Pancreas (tissue), 10 donors: ENCODE measurements around the gene MYO1F. TPM values are rescaled to one million over a fixed set of nuclear protein-coding genes. Genes with fewer than 3 reads are reported as not detected.

Experiments used
- ATAC-seq, 4 donors: fragments of 200-7000 bp; cut with Tn5 transposase; one replicate each; pipeline versions ENCODE4 v1.8.0 to v1.9.1; 2020; ENCODE audit warnings: mild to moderate bottlenecking in 4 of 4, moderate library complexity in 4 of 4
- DNase-seq, 6 donors: peaks; one replicate each; pipeline ENCODE4 v3.0.0-alpha.2; 2020
- FAIRE-seq: peaks from 2 replicates; lab custom pipeline; 2012; peaks lifted over from hg19 to GRCh38; lab: Jason Lieb, UNC
- H3K27ac ChIP-seq, 4 donors: fragments of 200-600 bp; sonication (generic); 1 replicate in 3 of 4; 2 replicates in 1 of 4; pipeline versions ENCODE4 v1.5.0 to v1.8.0; 2020
- H3K27me3 ChIP-seq, 4 donors: fragments of 200-600 bp; one replicate each; pipeline ENCODE4 v1.8.0; 2021
- H3K36me3 ChIP-seq, 3 donors: fragments of 200-600 bp; sonication (generic) in 1 of 3; one replicate each; pipeline versions ENCODE4 v1.5.0 to v1.8.0; 2020 to 2021
- H3K4me1 ChIP-seq, 3 donors: fragments of 200-600 bp; one replicate each; pipeline ENCODE4 v1.8.0; 2021
- H3K4me3 ChIP-seq, 4 donors: fragments of 200-600 bp; sonication (generic) in 2 of 4; one replicate each; pipeline versions ENCODE4 v1.5.0 to v1.8.0; 2020 to 2021
- H3K9me3 ChIP-seq, 4 donors: fragments of 200-600 bp; one replicate each; pipeline ENCODE4 v1.8.0; 2021
- WGBS, 2 donors: extraction: QIAGEN DNeasy Blood & Tissue Kit; methylation state at CpG; one replicate each; pipeline ENCODE4 v1.1.7; 2013; 5-methylcytosine and 5-hydroxymethylcytosine counted together
- intact Hi-C, 3 donors: fragments of 100-400 bp; cut with DNase I; formaldehyde crosslinking; loops; one replicate each; pipeline versions ENCODE4 v1.11.1 to v1.14.2; 2022
- polyA plus RNA-seq, 2 donors: library from polyadenylated mRNA; stranded (reverse); fragments of 200-250 nt; gene quantifications; one replicate each; pipeline ENCODE4 v1.2.3, GENCODE V29; 2013
- total RNA-seq, 6 donors: library from RNA; stranded (reverse); fragmentation: NEBNext Ultra II Directional in 4 of 6; extraction: Animal tissue kit (Norgen Biotek cat#: 25700) in 4 of 6; gene quantifications; one replicate each; pipeline versions ENCODE4 v1.2.1 to v1.2.4, GENCODE V29; 2021 to 2023
- TF ChIP-seq, protein P1 (sequence below), 4 donors: fragments of 200-600 bp; sonication (generic) in 3 of 4; IDR thresholded peaks; one replicate each; pipeline versions ENCODE4 v1.5.0 to v1.8.0; 2021; ENCODE audit warnings: antibody characterized with exemption in 4 of 4
- donor health status: healthy with polysubstance abuse.
- donor health status: DM: no; HTN: no; CAD: no; lungs with moderate emphysema.
- donor health status: DM: no; HTN: no; CAD: no.
- donor health status: control.
- donor health status: control.
- donor health status: Bipolar disorder and iron deficiency.
- donor health status: DM: yes; HTN: yes; CAD: no.
- donor health status: DM: no; HTN: no; CAD: no.
- donor health status: DM: no; HTN: no; CAD: no.
- donor health status: DM: yes; HTN: yes; CAD: no.

MYO1F gene
- total and polyA plus RNA-seq, 8 donors, result 1.2 to 21.3 (median 4.8) TPM

- Histone ChIP-seq H3K9me3 (no peaks in the 10 kb centered on the region), H3K27ac (peak overlapping the region in 3 of 4 donors; percentile 19 to 46 (median 31)), H3K4me1 (no peaks in the 10 kb centered on the region), H3K36me3 (no peaks in the 10 kb centered on the region), H3K4me3 (peak overlapping the region; percentile 37 to 64 (median 51)), H3K27me3 (no peaks in the 10 kb centered on the region)
- no peak for FAIRE-seq
- intact Hi-C loops, result loop anchor here (5.0 to 10.0 kb wide), 2 partner anchors 149 to 152 kb away; no protein-coding TSS in a partner anchor
- peak; percentile 4 to 55 (median 50) for ATAC-seq
- TF ChIP-seq, protein P1, sequence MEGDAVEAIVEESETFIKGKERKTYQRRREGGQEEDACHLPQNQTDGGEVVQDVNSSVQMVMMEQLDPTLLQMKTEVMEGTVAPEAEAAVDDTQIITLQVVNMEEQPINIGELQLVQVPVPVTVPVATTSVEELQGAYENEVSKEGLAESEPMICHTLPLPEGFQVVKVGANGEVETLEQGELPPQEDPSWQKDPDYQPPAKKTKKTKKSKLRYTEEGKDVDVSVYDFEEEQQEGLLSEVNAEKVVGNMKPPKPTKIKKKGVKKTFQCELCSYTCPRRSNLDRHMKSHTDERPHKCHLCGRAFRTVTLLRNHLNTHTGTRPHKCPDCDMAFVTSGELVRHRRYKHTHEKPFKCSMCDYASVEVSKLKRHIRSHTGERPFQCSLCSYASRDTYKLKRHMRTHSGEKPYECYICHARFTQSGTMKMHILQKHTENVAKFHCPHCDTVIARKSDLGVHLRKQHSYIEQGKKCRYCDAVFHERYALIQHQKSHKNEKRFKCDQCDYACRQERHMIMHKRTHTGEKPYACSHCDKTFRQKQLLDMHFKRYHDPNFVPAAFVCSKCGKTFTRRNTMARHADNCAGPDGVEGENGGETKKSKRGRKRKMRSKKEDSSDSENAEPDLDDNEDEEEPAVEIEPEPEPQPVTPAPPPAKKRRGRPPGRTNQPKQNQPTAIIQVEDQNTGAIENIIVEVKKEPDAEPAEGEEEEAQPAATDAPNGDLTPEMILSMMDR (IDR thresholded peaks at IDR 0.05), result no peak
- WGBS, 2 donors, result 11 to 21% methylated on average over 18 of the region's 18 CpGs
- peak in 3 of 6 donors; percentile 33 to 47 (median 42) for DNase-seq
Observed at GRCh38 chr19:8506402-8506957, 70.8 kb downstream of the MYO1F start.

DNA sequence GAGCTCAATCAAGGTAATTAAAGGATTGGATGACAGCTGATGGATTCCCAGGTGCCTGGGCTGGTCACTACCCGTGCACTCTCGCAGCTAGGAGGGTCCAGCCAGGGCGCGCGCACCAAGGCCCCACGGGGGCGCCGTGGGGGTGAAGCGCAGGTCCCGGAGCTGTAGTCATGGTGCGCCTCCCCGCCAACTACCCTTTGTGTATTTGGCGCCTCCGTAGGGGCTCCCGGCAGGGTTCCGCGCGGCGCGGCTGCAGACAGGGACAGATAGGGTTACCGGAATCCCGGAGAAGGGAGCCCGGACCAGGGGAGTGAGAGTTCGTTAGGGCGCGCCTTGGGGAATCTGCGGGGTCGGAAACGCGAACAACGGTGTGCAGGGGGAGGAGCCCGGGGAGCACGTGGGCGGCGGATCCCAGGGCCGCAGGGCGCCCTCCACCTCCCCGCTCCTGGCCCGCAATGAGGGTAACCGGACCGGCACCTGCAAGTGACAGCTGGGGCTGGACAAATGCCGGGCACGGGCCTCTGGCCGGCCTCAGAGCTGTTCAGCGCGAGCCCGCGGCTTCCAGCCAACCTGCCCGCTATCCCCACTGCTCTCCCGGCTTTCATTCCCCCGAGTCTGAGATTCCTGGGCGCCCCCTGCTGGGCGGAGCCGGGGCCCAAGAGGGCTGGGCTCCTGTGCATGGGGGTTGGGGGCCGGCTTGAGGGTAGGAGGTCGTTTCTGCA lies 71.4 kb downstream of the MYO1F start:
- Histone ChIP-seq H3K4me1 (no peaks in the 10 kb centered on the region), H3K27ac (peak overlapping the region; percentile 19 to 46 (median 36)), H3K27me3 (no peaks in the 10 kb centered on the region), H3K9me3 (no peaks in the 10 kb centered on the region), H3K36me3 (no peaks in the 10 kb centered on the region), H3K4me3 (peak overlapping the region; percentile 37 to 64 (median 51))
- no peak for FAIRE-seq
- peak; percentile 81 to 96 (median 87) for DNase-seq
- intact Hi-C loops, result loop anchor here (5.0 to 10.0 kb wide), 2 partner anchors 149 to 151 kb away; no protein-coding TSS in a partner anchor
- 0 to 1% methylated on average over 46 to 56 of the region's 56 CpGs for WGBS, 2 donors
- peak; percentile 89 to 95 (median 92) for ATAC-seq
- TF ChIP-seq, protein P1 (IDR thresholded peaks at IDR 0.05), result peak; percentile 74 to 86 (median 82)

GRCh38 chr19:8504919-8505318 lies 72.3 kb downstream of the MYO1F start:
- H3K27me3 ChIP-seq, result no peaks in the 10 kb centered on the region
- TF ChIP-seq, protein P1 (IDR thresholded peaks at IDR 0.05), result no peak
- DNase-seq (no peak), FAIRE-seq (no peak), ATAC-seq (no peak)
- H3K9me3 ChIP-seq, result no peaks in the 10 kb centered on the region
- H3K36me3 ChIP-seq, result no peaks in the 10 kb centered on the region
- H3K27ac ChIP-seq, result no peak overlapping the region
- intact Hi-C loops, result loop anchor here (5.0 to 10.0 kb wide), 2 partner anchors 148 to 150 kb away; no protein-coding TSS in a partner anchor
- H3K4me3 ChIP-seq, result no peak overlapping the region
- no peaks in the 10 kb centered on the region for H3K4me1 ChIP-seq
- WGBS, 2 donors, result 79 to 81% methylated on average over 6 of the region's 6 CpGs

DNA sequence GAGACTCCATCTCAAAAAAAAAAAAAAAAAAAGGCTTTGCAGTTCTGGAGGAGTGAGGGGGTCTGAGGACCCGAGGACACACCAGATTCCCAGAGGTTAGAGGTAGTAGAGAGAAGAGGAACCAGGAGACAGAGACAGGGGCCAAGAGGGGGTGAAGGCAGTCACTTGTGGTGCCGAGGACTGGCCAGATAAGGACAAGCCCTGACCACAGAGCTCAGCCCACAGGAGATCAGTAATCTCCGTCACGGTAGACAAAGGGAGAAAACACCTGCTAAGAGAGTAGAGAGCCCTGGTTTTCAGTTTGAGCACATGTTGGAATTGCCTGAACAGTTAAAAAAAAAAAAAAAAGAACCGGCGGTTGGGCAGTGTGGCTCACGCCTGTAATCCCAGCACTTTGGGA lies 73.1 kb downstream of the MYO1F start:
- ATAC-seq (no peak), FAIRE-seq (no peak), DNase-seq (no peak)
- Histone ChIP-seq H3K27ac (no peak overlapping the region), H3K4me3 (no peak overlapping the region), H3K4me1 (no peaks in the 10 kb centered on the region), H3K36me3 (no peaks in the 10 kb centered on the region), H3K27me3 (no peaks in the 10 kb centered on the region), H3K9me3 (no peaks in the 10 kb centered on the region)
- 82 to 83% methylated on average over 7 of the region's 7 CpGs for whole genome bisulfite sequencing, 2 donors
- intact Hi-C loops, result loop anchor here in 2 of 3 donors (10.0 kb wide), 1 partner anchor 149 kb away; no protein-coding TSS in a partner anchor
- TF ChIP-seq, protein P1 (IDR thresholded peaks at IDR 0.05), result no peak
